NCI-H446 treated with DMSO at 0.1 percent for 48 hours (cell line): ENCODE data around the gene MYADM.
"Not testable (repeated sequence)": the region's sequence is repeated elsewhere in the genome, so short reads cannot be mapped to it uniquely, and the experiment has no call there.

Experiments used
- DNase-seq: peaks from one replicate; lab custom pipeline; 2025; lab: John Stamatoyannopoulos, UW

The MYADM gene

DNA sequence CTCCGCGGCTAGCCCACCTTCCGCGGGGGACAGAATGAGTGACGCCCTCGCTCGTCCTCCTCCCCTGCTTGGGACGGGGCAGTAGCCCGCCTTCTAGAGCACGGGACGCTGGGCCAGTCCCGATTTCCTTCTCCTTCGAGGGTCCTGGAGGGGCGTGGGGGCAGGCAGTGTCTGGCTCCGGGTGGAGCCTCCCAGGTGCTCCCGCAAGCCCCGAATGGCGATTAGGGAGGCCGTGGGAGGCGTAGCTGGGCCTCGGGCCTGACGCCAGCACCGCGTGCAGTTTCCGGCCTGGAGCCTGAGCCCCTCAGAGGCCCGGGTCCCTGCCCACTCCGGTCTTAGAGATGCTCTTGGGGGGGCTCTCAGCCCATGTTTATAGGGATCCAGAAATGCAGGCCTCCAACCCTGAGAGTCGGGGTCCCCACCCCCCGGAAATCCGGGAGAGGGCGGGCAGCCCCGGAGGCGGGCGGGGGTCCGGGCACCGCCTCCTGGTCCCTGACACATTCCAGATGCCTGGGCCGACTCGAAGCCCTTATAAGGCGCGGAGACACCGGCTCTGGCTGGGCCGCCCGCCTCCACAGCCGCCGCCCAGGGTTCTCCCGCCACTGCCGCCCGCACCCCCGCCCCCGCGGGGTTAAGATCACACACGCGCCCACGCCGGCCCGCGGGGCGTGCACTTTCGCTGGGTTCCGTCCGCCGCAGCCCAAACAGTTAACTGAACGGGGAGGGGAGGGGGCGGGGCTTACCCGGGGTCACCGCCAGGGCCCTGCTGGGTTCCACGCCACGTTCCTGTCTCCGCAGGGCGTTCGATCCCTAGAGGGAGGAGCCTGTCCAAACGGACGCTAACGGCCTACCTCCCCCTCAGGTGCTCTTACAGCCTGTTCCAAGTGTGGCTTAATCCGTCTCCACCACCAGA lies 1.5 kb downstream of the MYADM start:
- DNase-seq = no peak

DNA sequence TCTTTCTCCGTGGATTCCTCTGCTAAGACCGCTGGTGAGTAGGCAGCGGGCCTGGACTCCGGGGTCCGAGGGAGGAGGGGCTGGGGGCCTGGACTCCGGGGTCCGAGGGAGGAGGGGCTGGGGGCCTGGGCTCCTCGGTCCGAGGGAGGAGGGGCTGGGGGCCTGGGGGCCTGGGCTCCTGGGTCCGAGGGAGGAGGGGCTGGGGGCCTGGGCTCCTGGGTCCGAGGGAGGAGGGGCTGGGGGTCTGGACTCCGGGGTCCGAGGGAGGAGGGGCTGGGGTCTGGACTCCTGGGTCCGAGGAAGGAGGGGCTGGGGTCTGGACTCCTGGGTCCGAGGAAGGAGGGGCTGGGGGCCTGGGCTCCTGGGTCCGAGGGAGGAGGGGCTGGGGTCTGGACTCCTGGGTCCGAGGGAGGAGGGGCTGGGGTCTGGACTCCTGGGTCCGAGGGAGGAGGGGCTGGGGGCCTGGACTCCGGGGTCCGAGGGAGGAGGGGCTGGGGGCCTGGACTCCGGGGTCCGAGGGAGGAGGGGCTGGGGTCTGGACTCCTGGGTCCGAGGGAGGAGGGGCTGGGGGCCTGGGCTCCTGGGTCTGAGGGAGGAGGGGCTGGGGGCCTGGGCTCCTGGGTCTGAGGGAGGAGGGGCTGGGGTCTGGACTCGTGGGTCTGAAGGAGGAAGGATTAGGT lies 2.3 kb downstream of the MYADM start:
- not testable (repeated sequence) for DNase-seq

- DNase-seq = no peak
Measured at GRCh38 chr19:53870485-53870844, 2.8 kb downstream of the MYADM start.

DNA sequence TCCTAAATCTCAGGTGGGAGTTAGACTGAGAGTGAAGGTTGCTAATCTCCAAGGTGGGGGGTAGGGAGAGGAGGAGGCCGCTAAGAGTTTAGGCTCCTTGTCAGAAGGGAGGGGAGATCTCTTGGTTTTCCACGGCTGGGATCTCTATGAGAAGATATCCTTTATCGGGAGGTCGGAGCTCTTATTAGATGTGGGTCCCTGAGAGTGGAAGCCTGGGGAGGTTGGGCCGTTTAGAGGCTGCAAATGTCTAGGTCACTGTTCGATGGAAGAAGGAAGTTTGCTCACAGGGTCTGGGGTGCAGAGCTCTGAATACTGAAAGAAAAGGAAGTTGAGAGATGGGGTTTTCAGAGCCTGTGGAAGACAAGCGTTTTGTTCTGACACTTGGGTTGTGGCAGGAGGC lies 3.8 kb downstream of the MYADM start:
- no peak for DNase-seq

DNA sequence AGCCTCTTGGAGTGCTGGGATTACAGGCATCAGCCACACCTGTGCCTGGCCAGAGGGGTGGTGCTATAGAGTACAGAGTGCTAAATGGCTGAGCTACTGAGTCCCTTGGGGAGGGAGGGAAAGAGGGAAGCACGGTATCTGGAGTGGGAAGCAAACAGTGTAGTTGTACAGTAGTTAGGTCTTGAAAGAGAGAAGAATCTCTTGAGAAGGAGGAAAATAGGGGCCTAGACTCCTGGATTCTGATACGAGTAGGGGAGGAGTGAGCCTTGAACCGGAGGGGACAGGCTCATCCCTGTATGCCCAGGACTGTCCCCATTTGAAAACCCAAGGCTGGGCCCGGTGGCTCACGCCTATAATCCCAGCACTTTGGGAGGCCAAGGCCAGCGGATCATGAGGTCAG lies 5.1 kb downstream of the MYADM start:
- no peak for DNase-seq

GRCh38 chr19:53873773-53874605 lies 6.3 kb downstream of the MYADM start:
- DNase-seq = no peak

DNA sequence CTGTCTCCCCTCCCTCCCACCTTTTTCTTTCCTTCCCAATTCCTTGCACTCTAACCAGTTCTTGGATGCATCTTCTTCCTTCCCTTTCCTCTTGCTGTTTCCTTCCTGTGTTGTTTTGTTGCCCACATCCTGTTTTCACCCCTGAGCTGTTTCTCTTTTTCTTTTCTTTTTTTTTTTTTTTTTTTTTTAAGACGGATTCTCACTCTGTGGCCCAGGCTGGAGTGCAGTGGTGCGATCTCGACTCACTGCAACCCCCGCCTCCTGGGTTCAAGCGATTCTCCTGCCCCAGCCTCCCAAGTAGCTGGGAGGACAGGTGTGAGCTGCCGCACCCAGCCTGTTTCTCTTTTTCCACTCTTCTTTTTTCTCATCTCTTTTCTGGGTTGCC lies 6.9 kb downstream of the MYADM start:
- DNase-seq = no peak

DNA sequence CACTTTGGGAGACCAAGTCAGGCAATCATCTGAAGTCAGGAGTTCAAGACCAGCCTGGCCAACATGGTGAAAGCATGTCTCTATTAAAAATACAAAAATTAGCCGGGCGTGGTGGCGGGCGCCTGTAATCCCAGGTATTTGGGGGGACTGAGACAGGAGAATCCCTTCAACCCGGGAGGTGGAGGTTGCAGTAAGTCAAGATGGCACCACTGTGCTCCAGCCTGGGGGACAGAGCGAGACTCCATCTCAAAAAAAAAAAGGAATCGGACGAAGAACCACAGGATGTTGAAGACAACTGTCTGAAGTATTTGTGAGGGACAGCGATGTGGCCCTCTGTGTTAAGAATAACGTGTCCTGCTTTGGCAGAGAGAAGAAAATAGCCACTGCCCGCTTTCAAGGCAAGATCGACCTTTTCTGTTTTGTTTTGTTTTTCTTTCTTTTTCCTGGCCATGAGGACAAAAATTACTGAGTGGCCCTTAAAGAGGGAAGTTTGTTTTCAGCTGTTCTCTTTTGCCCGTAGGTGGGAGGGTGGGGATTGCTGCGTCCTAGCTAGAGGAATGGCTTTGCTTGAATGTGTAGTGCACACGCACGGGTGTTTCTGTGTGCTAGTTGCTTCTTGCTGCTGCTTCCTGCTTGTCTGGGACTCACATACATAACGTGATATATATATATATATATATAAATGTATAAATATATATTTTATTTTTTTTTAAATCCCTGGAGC lies 8.1 kb downstream of the MYADM start:
- no peak for DNase-seq

- DNase-seq = no peak
Measured at GRCh38 chr19:53876651-53877224, 9.1 kb downstream of the MYADM start.

DNA sequence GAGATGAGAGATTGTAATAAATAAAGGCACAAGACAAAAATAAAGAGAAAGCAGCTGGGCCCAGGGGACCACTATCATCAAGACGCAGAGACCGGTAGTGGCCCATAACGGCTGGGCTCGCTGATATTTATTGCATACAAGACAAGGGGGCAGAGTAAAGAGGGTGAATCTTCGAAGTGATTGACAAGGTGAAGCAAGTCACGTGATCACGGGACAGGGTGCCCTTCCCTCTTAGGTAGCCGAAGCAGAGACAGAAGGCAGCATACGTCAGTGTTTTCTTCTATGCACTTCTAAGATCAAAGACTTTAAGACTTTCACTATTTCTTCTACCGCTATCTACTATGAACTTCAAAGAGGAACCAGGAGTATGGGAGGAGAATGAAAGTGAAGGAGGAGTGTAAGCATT lies 9.7 kb downstream of the MYADM start:
- DNase-seq = no peak

DNA sequence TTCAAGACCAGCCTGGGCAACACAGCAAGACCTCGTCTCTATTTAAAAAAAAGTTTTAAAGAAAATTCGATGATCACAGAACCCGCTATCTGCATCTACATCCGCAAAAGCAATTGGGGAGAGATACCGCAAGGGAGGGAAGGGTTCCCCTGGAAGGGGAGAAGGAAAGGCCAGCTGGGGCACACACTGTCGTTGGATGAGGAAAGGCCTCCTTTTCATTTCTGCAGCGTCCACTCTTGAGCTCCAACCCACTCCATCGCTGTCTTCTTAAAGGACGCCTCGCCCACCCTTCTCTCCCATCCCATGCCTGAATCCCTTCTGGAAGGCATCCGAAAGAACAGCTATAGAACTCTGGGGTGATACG lies 11.1 kb downstream of the MYADM start:
- no peak for DNase-seq

DNA sequence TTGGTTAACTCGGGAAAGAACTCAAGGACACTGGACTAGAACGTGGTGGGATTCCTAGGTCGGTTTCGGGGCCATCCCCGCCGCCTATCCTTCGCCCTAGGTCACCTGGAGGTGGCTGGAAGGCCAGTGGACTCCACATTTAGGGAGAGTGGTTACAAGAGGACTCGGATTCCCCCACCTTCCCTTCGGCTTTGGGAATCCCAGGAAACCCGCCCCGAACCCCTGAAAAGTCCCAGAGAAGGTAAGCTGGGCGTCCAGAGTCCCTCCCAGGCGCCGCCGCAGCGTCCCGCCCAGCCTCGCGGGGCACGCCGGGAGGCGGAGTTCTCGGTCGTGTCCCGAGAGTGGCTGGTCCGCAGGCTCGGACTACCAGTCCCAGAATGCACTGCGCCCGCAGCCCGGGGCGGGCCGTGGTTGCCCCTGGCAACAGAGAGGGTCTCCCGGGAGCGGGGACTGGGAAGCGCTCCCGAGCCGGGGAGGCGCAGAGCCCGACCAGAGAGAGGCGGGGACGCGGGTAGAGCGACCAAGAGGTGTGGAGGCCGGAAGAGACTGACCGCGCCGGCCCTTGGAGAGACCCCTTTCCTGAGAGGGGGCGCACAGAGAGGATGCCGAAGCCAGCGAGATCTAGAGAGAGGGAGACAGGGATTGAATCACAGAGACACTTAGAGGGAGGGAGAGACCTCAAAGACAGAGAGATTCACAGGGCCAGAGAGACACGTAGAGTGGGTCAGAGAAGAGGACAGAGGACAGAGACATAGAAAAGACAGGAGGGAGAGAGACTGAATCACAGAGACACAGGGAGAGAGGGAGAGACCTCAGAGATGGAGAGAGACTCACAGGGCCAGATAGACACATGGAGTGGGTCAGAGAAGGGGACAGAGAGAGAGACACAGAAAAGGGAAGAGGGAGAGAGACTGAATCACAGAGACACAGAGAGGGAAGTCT lies 11.7 kb downstream of the MYADM start:
- peak; percentile 82 for DNase-seq

GRCh38 chr19:53880711-53881481 lies 13.2 kb downstream of the MYADM start:
- no peak for DNase-seq

DNA sequence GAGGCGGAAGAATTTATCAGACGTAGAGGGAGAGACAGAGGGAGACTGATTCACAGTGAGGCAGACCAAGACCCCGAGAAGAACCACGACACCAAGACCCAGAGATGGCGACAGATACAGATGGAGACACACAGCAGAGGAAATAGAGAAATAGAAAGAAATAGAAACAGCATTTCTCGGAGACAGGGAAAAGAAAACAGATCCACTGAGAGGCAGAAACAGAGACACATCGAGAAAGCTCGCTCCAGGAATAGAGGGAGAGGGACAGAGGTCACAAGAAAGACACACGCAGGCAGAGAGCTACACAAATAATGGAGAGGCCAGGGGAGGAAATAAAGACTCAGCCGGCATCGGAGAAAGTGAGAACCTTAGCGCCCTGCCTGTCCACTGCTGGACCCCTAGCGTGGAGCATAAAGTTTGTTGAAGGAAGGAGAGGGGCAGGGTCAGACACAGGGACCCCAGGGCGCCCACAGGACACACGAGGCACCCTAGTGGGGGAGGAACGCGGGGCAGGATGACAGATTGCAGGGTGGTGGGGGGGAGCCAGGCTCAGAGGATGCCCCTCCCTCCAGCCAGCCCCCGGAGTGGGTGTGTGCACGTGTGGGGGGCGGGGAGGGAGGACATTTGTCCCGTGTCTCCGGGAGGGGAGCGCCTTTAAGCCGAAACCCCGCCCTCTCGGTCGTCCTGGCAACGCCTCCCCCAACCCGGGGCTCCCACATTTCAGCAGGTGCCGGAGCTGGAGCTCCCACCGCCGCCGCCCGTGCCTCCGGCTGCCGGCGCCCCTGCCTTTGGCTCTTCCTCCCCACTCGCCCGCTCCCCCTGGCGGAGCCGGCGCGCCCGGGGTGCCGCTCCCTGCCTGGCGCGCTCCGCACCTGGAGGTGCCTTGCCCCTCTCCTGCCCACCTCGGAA lies 14.1 kb downstream of the MYADM start, which contains the start of gene PRKCG:
Gene PRKCG (plus strand): TSS at position 716 of the 909 bp plus-strand sequence. CDS start 298 bp downstream, outside the sequence.
- no peak for DNase-seq

GRCh38 chr19:53882391-53883050 lies 14.8 kb downstream of the MYADM start:
- no peak for DNase-seq

GRCh38 chr19:53883231-53883661 lies 15.6 kb downstream of the MYADM start:
- DNase-seq = no peak

DNA sequence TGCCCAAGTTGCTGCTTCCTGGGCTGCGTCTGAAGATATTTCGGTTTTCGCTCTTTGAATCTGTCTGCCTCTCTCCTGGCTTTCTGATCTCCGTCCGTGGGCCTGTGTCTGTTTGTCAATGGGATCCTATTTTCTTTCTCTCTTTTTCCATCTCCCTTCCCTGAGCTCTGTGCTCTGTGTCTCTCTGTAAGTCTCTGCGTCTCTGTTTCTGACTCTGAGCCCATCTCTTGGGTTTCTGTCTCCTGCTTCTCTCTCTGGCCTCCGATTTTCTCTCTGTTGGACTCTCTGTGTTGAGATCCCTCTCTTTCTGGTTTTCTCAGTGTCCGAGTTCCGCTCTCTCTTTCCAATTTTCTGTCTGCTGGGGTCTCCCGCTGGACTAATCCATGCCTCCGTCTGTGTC lies 16.1 kb downstream of the MYADM start:
- DNase-seq = no peak

DNA sequence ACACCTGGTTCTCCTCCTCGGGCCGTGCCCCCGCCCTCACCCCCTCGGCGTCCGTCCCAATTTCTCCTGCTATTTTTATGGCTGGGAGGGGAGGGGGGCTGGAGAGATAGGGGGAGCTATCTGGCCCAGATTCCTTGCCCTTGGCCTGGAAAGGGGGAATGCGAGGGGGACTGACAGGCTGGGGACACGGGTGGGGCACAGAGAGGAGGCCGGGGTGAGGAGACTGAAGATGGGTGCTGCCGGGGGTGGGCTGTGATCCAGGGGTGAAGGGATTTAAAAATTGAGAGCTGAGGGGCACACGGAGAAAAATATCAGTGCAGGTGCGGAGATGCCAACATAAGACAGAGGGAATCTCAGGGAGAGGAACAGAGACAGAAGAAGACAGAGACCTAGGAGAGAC lies 16.6 kb downstream of the MYADM start:
- no peak for DNase-seq
